Lung (tissue), 12 donors: ENCODE data around the gene IDH3A. TPM values are rescaled to one million over a fixed set of nuclear protein-coding genes. Genes with fewer than 3 reads are reported as not detected.

ENCODE experiments used
- ATAC-seq: fragments of 200-7000 bp; cut with Tn5 transposase; one replicate; pipeline ENCODE4 v1.9.1; 2020; ENCODE audit warnings: moderate number of reproducible peaks; ENCODE audit not compliant: insufficient read depth, low FRiP score
- DNase-seq, 3 donors: peaks; one replicate each; pipeline ENCODE4 v3.0.0-alpha.2; 2013 to 2017
- H3K27ac ChIP-seq, 2 donors: one replicate each; pipeline ENCODE4 v1.5.1; 2013; ENCODE audit warnings: mild to moderate bottlenecking in 2 of 2, moderate library complexity in 2 of 2, control low read depth in 1 of 2, inconsistent platforms in 1 of 2, low read depth in 1 of 2, low read length in 1 of 2
- H3K27me3 ChIP-seq, 3 donors: one replicate each; pipeline ENCODE4 v1.5.1; 2013; ENCODE audit warnings: low read length in 2 of 3; ENCODE audit not compliant: control insufficient read depth in 3 of 3, insufficient read depth in 3 of 3
- H3K36me3 ChIP-seq, 4 donors: one replicate each; pipeline ENCODE4 v1.5.1; 2013; ENCODE audit warnings: low read length in 4 of 4, mild to moderate bottlenecking in 1 of 4, moderate library complexity in 1 of 4; ENCODE audit not compliant: control insufficient read depth in 4 of 4, insufficient read depth in 4 of 4
- H3K4me1 ChIP-seq, 5 donors: one replicate each; pipeline ENCODE4 v1.5.1; 2013; ENCODE audit warnings: low read length in 5 of 5, mild to moderate bottlenecking in 2 of 5, moderate library complexity in 1 of 5; ENCODE audit not compliant: control insufficient read depth in 5 of 5, insufficient read depth in 5 of 5
- H3K4me3 ChIP-seq: one replicate; pipeline ENCODE4 v1.5.1; 2013; ENCODE audit warnings: mild to moderate bottlenecking, control low read depth, moderate library complexity
- H3K9ac ChIP-seq, 2 donors: one replicate each; pipeline ENCODE4 v1.5.1; 2013; ENCODE audit warnings: low read length in 2 of 2, control low read depth in 1 of 2; ENCODE audit not compliant: insufficient read depth in 1 of 2
- H3K9me3 ChIP-seq, 4 donors: one replicate each; pipeline ENCODE4 v1.5.1; 2013; ENCODE audit warnings: low read length in 3 of 4, mild to moderate bottlenecking in 1 of 4, moderate library complexity in 1 of 4; ENCODE audit not compliant: control insufficient read depth in 4 of 4, insufficient read depth in 3 of 4
- CTCF ChIP-seq: IDR thresholded peaks from 2 replicates; pipeline ENCODE4 v1.5.1; 2012; ENCODE audit warnings: mild to moderate bottlenecking; ENCODE audit errors: control extremely low read depth, extremely low read depth
- WGBS, 2 donors: extraction: QIAGEN DNeasy Blood & Tissue Kit; methylation state at CpG; one replicate each; pipeline ENCODE4 v1.1.7; 2013; 5-methylcytosine and 5-hydroxymethylcytosine counted together
- polyA plus RNA-seq, 2 donors: library from polyadenylated mRNA; stranded (reverse); fragments of 200-250 nt; gene quantifications; one replicate each; pipeline ENCODE4 v1.2.1, GENCODE V29; 2013
- total RNA-seq, 2 donors: library from RNA; depleted of rRNA in 1 of 2; stranded (reverse); fragments of >200 nt in 1 of 2; gene quantifications; one replicate each; pipeline ENCODE4 v1.2.1, GENCODE V29; 2014 to 2021
- donor health status: control.
- donor health status: control.
- donor health status: Bipolar disorder and iron deficiency.
- donor health status: healthy.
- donor health status: DM: yes; HTN: yes; CAD: no.

The IDH3A gene
- total and polyA plus RNA-seq, 4 donors: 28.6 to 83.2 (median 45.5) TPM

DNA sequence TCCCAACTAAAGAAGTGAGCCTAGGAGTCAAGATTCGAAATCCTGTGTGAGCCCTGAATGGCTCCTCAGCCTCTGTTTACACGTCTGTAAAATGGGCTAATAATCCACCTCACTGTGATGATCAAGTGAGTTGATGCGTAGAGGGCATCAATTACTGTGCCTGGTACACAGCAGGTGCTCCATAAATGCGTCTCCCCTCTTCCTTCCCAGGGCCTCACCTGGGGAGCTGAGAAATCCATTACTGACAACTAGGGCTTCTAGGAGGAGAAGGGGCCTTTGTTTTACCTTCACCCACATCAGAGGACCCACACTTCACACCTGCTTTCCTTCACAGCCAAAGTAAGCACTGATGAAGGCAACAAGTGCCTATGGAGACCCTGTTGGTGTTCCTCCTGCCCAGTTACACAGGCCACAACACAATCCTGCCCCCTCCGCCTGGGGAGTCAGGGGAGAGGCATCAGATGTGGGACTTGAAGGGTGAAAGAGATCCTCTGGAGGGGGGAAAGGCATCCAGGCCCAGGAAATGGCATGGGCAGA is 19.3 kb upstream of the IDH3A start:
- H3K27me3 ChIP-seq: no peaks in the 10 kb centered on the region
- H3K27ac ChIP-seq: no peak overlapping the region
- ATAC-seq (no peak), DNase-seq (peak in 1 of 3 donors; percentile 3)
- 91 to 96% methylated on average over 5 of the region's 5 CpGs for WGBS, 2 donors
- TF ChIP-seq CTCF: no peak
- peaks cover 0 to 3% (median 0%) of the 10 kb centered on the region in 4 donors for H3K9me3 ChIP-seq
- H3K4me1 ChIP-seq: peaks cover 0 to 11% (median 5%) of the 10 kb centered on the region in 5 donors
- H3K9ac ChIP-seq: no peak overlapping the region
- H3K4me3 ChIP-seq: no peak overlapping the region
- no peaks in the 10 kb centered on the region for H3K36me3 ChIP-seq

- no peak overlapping the region for H3K9ac ChIP-seq
- 36 to 44% methylated on average over 42 to 51 of the region's 51 CpGs for WGBS, 2 donors
- peak overlapping the region; percentile 58 for H3K4me3 ChIP-seq
- ATAC-seq (no peak), DNase-seq (peak in 1 of 3 donors; percentile 21)
- no peak for TF ChIP-seq CTCF
- no peak overlapping the region for H3K27ac ChIP-seq
- peaks cover 0 to 3% (median 0%) of the 10 kb centered on the region in 4 donors for H3K9me3 ChIP-seq
- no peaks in the 10 kb centered on the region for H3K36me3 ChIP-seq
- H3K27me3 ChIP-seq: no peaks in the 10 kb centered on the region
- peaks cover 0 to 11% (median 5%) of the 10 kb centered on the region in 5 donors for H3K4me1 ChIP-seq
Measured at GRCh38 chr15:78130466-78131294, 18.5 kb upstream of the IDH3A start.

- Histone ChIP-seq H3K27ac (peak within 1 kb of the TSS; percentile 65 to 82), H3K9ac (peak within 1 kb of the TSS; percentile 93 to 95), H3K27me3 (no peaks in the 10 kb centered on the region), H3K9me3 (peaks cover 0 to 3% (median 0%) of the 10 kb centered on the region in 4 donors), H3K4me3 (peak within 1 kb of the TSS; percentile 58), H3K4me1 (peaks cover 0 to 13% (median 5%) of the 10 kb centered on the region in 5 donors), H3K36me3 (no peaks in the 10 kb centered on the region)
- DNase-seq (peak; percentile 90 to 93 (median 92)), ATAC-seq (peak; percentile 88)
- 0 to 1% methylated on average over 47 to 79 of the region's 79 CpGs for WGBS, 2 donors
- TF ChIP-seq CTCF: peak; percentile 49
Measured at GRCh38 chr15:78131295-78132061, 17.7 kb upstream of the IDH3A start, which contains the start of gene CIB2. TSS of gene CIB2 (minus strand) at chr15:78131445. CDS start at chr15:78131215, 230 bp downstream.
